HG02981 (cell line): ENCODE data around the gene KDF1.

Experiments used
- ATAC-seq: cut with Tn5 transposase; IDR thresholded peaks from one replicate; pipeline ENCODE4 v1.9.1; 2021; ENCODE audit warnings: mild to moderate bottlenecking, moderate library complexity; ENCODE audit not compliant: unreplicated experiment

Gene KDF1, protein sequence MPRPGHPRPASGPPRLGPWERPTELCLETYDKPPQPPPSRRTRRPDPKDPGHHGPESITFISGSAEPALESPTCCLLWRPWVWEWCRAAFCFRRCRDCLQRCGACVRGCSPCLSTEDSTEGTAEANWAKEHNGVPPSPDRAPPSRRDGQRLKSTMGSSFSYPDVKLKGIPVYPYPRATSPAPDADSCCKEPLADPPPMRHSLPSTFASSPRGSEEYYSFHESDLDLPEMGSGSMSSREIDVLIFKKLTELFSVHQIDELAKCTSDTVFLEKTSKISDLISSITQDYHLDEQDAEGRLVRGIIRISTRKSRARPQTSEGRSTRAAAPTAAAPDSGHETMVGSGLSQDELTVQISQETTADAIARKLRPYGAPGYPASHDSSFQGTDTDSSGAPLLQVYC

DNA sequence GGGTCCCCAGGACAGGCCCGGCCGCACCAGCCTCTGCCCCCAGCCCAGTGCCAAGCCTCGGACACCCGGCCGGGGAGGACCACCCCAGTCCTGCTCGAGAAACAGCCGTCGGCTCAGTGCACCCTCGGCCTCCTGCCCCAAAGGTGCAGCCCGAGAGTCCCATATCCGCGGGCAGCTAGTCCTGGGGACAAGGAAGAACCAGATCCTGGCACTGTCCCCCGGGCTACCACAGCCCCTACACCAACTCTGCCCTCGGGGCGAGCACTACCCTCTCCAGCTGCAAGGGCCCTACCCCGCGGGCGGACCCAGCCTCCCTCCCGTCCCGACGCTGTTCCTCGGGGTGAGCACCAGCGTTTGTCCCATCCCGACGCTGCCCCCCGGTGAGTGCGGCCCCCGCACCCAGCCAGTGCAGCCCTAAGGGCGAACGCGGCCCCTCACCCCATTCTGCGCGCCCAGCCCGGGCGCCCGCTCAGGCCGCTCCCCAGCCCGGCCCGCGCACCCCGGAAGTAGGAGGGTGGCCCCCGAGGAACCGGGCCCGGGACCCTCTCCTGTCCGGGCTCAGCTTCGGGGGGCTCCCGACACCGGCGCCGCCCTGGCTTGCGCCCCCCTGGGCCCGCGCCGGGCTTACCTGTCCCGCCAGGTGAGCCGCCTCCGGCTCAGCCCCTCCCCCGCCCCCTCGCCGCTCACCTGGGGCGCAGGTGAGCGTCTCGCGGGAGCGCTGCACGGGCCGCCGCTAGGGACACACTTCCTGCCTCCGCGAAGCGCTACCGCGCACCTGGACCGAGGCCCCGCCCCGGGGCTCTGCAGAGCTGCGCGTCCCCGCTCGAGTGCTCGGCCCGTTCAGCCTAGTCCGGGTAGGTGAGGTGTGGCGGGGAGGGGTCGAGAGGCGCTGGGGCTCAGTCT is at the start of gene KDF1:
KDF1 (minus strand) TSS at position 747 of the 903 bp plus-strand sequence. CDS start 8,088 bp downstream, outside the sequence.
- no peak for ATAC-seq

DNA sequence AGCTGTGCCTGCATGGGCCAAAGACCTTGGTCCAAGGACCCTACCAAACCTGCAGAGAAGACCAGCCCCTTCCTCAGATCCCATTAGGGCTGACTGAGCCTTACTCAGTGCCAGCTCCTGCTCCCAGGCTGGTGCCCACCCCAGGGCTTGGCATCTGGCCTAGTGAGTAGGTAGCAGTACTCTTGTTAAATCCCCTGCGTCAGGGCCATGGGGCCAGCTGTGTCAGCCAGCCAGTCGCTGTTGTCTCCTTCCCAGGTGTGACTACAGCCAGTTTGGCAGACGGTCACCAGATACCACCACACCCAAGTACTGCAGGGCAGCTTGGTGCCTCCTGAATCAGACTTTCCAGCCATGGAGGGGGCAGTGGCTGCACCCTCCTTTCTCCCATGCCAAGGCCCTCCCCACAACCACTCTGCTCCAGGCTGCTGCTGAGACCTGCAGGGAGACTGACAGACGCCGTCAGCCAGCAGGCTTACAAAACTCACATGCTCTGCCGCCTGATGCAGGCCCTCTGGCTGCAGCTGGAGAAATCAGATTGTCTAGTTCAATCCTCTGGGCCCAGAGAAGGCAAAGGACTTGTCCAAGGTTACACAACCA is 49.4 kb upstream of the KDF1 start:
- ATAC-seq: no peak

DNA sequence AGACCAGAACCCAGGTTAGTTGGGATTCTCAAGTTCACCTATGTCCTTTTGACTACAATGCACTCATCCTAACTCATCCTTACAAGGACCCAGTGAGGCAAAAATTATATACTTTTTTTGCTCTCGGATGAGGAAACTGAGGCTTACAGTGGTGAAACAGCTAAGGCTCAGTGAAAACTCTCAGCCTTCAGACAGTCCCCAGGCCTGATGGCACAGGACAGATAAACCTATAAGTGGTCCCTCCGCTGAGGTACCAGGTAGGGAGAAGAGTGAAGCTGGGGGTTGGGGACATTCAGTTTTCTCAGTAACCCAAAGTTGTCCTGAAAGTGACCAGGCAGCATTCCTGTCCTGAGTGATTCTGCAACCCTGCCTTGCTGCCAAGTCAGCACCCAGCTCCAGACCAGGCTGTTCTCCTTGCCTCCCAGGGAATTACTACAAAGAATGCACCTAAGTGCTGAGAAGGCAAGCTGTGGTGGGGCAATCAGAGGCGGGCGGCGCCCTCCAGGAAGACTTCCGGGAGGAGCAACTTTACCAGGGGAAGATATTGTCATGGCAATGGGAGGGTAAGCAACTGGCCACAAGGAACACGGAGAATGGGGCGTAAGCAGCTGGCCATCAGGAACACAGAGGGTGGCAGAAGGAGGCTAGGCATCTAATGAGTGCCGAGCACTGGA is 47.8 kb upstream of the KDF1 start:
- no peak for ATAC-seq

DNA sequence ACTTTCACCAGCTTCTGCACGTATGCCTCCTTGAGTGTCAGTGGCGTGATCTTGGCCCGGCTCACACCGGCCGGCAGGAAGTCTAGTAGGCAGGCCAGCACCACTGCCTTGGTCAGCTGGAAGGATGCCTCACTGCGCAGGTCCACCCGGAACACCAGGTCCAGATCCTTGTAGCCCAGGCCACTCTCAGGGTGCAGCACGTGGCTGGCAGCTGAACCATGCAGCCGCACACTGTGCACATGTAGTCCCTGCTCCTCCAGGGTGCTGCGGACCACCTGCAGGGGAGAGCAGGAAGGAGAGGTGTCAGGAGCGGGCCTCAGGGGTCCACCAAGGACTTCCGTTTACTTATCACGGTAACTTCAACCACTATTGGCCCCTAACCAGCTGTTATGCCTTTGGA is 46.4 kb upstream of the KDF1 start:
- ATAC-seq: no peak

DNA sequence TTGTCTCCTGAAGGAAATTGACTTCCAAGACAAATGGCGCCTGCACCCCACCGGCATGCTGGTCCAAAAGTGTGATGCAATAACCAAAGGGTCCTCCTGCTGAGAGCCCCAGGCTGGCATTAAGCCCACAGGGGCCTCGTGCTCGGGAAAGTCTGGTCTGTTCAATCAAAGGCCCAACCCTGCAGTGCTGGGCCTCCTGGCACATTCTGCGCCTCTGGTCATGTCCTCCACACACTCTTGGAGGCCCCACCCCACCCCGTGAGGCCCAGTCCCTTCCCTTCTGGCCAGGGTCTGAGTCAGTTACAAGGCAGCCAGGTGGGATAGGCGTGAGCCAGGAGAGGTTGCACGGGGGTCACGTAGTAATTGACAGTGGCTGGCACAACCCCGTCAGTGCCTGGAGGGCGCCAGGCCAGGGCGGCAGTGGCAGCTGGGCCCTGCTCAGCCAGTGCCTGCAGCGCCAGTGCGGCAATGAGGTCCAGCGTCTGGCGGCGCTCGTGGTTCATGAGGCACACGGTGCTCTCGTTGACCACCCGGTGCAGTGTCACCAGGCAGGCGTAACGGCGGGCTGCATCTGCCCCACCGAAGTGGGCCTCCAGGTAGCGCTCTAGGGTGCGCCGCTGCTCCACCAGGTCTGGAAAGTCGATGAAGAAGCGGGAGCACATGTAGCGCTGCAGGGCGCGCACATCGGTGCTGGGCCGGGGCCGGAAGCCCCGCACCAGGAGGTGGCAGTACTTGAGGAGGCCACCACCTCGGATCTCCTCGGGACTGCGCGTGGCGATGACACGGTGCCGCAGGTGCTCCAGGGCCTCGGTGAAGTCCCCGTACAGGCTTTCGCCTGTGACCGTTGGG is 45.6 kb upstream of the KDF1 start:
- ATAC-seq: no peak

DNA sequence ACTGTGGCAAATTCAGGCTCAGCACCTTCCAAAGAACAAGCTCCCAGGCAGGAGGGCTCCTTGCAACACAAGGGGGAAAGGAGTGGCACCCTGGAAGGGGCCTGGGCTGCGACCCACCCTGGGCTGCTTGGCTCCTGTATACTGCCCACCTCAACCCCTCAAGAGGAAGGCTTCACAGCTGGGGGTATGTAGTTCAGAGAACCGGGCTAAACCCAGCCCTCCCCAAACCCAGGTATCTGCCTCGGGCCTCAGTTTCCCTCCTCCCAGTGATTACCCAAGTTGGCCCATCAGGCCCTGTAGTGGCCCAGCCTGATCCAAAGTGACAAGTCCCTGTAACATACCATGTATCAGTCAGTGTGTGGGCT is 44.9 kb upstream of the KDF1 start:
- no peak for ATAC-seq

DNA sequence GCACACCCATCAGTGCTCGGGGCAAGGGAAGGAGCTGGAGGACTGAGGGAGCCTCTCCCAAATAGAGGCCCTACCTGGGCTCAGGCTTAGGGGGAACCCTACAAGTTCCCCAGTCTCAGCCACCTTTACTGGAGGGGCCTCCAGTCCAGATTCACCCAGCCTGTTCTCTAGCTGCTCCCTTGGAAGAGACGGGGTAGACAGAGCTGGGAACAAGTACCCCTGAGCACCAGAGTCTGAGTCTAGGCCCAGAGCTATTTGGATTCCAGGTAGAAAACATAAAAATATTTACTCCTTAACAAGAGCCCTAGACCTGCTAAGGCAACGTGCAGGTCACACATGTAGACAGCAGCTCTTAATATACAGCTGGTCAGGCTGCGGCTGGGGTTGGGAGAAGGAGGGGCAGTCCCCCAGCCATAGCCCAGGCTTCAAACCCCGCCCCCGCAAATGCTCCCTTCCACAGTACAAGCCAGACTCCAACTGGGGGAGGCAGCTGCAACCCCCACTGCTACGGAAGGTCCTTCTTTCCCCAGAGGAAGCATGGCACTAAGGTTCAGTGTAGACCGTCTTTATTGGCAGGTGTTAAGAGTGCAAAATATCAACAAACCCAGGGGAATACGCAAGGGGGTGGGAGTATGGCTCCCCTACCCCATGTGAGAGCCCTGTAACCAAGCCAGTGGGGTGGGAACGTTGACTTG is 44.4 kb upstream of the KDF1 start:
- ATAC-seq: no peak

DNA sequence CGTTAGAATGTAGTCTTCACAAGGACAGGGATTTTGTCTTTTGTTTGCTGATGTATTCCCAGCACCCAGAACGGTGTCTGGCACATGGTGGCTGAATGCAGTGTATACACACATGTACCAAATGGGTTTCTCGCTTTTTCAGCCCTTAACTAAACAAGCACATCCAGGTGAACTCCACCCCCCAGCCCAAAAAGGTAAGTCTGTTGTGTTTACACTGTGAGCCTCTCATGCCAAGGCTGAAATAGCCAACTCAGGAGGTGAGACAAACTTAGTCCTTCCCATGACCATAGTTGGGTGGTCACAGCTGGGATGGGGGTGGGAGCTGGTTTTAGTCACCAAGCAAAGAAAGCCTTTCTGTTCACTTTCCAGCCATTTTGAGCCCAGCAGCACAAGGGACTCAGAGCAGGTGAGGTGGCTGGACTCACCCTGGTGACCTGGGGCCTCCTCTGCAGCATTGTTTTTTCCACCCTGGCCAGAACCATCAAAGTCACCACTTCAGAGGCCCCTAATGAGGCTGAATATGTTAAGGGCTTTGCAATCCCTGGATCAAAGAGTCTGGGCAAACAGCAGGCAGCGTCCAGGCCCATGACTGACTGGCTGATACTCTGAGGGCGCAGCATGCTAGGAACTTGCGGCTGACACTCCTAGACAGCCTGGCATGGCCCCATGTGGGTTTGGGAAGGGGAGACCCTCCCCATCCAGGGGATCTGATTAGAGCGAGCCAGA is 43.6 kb upstream of the KDF1 start:
- no peak for ATAC-seq

DNA sequence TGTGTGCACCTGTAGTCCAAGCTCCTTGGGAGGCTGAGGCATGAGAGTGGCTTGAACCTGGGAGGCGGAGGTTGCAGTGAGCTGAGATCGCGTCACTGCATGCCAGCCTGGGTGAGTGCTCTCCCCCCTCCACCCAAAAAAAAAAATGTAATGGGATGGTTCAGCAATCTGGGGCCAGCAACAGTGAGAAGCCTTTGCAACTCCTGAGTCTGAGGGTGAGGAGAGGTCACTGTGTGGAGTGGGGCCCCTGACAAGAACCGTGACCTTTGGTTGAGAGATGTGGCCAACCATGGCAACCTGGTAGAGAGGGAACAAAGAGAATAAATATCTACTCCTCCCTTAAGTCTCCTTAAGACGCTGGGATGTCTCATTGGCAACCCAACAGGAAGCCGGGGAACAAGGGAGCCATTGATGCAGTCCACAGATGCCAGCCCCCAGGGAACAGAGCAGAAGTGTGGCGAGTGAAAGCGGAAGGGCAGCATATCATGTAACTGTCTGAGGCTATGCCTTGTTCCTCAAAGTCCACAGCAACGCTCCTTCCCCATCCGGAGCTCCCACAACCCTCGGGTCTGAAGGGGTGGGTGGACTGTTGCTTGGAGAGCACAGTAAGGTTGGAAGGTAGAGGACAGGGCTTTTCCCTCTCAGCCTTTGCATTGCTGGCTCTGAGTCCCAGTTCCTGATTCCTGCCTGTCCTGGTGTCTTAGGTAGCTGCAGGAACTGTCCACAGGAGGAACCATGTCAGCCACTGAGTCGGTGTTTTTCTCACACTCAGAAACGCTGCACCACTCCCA is 41.5 kb upstream of the KDF1 start:
- ATAC-seq: no peak

DNA sequence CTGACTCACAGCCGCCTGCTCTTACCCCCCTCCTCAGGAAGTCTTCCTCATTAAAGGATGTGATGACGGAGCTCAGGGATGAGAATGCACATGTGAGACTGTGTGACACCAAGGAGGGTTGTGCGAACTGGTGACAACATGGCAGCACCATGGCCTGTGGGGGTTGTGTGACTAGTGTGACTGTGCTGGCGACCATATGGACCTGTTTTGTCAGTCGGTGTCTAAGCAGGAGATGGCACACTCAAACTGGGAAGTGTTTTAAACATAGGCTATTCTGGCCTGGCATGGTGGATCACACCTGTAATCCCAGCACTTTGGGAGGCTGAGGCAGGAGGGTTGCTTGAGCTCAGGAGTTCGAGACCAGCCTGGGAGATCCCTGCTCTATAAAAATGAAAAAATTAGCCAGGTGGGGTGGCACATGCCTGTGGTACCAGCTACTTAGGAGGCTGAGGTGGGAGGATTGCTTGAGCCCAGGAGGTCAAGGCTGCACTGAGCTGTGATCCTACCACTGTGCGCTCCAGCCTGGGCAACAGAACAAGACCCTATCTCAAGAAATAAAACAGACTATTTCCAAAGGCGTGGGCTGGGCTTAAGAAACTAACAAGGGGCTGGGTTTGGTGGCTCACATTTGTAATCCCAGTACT is 40.7 kb upstream of the KDF1 start:
- no peak for ATAC-seq

DNA sequence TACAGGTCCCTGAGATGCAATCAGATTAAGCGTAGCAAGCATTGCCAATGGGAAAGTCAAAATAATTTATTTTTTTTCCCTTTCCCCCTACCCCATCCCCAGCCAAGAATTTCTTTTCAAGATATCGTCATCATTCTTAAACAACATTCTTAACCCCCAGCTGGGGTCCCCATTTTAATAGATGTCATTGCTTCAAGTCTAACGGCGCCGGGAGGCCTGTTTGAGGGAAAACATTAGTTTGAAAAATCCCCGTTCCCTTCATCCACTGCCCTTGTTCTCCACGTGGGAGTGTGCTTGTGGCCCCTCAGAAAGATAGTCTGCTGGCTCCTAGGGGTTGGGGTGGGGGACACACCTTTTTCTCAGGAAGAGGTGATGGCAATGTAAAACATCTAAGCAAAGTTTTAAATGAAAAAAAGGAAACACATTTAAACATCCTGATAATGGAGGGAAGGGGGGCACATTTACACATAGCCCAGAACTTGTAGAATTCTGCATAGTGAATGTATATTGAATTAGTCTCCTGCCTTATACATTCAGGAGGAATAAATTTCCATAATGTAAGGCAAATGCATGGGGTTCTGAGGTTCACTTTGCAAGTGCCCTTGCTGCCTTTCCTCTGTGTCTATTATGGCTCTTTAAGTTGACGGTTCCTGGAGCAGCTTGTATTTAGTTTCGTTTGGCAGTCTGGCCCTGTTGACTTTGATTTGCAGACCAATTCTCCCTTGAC is 40.0 kb upstream of the KDF1 start:
- ATAC-seq: no peak

DNA sequence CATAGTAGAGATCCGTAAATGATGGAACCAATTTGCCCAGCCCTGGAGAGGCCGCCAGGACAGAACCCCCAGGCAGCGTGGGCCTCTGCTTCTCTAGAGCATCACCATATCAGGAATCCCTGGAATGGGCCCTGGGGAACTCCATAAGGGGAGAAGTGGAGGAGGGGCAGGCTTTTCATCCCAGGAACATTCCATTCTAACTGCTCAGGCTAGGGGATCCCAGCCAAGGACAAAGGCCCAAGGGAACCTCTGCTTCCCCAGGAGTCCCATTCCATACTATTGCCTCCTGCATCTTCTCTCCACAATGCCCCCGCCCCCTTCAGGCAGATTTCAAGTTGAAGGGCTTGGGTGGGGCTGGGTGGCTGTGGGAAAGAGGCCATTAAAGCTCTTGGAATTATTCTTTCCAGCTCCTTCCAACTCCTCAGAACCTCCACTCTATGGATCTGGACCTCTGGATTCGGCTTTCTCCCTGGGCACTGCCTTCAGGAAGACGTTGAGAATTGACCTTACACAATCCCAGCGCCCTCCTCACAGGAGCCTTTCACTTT is 39.2 kb upstream of the KDF1 start:
- no peak for ATAC-seq

DNA sequence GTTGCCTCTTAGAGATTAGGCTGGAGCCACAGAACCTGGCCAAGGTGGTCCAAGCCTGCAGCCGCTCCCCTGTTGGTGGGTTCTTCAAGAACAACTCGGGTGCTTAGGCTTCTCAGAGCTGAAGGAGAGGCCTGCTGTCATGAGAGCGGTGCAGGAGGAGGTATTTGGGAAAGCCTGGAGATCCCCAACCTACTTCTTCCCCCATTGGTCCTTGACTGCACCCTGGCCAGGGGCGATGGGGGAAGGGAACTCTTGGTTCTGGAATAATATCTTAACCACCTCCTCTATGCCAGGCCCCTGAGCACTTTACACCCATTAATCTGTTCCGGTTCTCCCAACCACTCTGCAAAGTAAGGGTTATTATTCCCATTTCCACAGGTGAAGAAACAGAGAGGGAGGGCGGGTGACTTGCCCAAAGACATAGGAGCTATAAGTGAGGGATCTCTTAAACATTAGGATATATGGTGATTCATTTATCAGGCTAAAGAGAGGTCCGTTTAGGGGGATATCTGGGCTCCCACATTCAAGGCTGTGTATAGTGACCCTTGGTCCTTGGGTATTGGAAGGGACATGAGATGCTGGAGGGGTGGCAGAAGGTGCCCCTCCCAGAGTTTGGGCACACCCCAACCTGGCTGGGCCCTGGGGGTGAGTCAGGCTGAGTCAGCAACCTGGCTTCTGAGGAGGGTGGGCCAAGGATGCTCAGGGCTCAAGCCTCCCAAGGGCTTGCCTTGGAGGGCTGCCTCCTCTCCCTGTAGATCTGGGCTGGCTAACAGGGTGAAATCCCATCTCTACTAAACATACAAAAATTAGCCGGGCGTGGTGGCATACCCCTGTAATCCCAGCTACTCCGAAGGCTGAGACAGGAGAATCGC is 38.4 kb upstream of the KDF1 start:
- no peak for ATAC-seq

DNA sequence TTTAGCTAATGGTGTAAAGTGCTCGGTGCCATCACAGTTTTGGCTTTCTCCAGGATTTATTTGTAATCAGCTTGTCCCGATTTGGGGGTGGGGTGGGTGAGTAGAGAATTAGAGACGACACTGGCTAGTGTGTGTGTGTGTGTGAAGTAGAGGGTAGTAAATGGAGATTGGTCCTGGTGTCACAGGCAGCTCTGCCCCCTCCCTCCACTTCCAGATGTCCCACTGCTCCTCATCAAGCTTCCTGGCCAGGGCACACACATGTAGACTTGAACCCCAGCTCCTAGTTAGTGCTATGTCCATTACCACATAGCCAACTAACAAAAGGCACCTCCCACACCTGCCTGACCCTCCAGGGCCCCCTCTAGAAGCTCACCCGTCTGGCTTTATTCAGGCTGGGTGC is 36.4 kb upstream of the KDF1 start:
- no peak for ATAC-seq

DNA sequence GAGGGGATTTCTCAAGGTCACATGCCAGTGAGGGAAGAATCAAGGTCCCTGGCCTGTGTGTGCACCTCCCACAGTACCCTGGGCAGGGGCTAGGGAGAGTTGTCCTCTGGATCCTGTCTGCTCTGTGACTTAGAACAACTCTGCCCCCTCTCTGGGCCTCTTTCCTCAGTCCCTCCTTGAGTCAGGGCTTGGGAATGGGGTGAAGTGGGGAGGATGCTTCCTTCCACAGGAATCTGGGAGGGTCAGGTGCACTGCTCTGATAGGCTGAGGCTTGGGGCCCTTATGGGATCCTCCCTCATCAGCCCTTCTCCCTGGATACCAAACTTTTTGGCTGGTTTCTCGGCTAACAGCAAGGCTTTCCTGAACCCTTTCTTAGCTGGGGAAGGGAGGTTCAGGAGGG is 35.8 kb upstream of the KDF1 start:
- no peak for ATAC-seq
